Mesendoderm (in vitro differentiated cells): ENCODE data around the gene CARD14.

ENCODE experiments used
- DNase-seq: peaks from one replicate; pipeline ENCODE4 v3.0.0; 2013
- H2AK5ac ChIP-seq: 2 replicates; pipeline ENCODE4 v1.6.1; 2013; ENCODE audit warnings: low read length, inconsistent platforms
- H2BK120ac ChIP-seq: 2 replicates; pipeline ENCODE4 v1.6.1; 2013; ENCODE audit warnings: low read depth, mild to moderate bottlenecking, low read length, moderate library complexity, mixed read lengths
- H2BK15ac ChIP-seq: replicated peaks from 2 replicates; pipeline ENCODE4 v1.6.1; 2013; ENCODE audit warnings: low read depth, mild to moderate bottlenecking, moderate library complexity
- H2BK5ac ChIP-seq: 2 replicates; pipeline ENCODE4 v1.6.1; 2013; ENCODE audit warnings: low read length, inconsistent platforms
- H3K18ac ChIP-seq: 2 replicates; pipeline ENCODE4 v1.6.1; 2013; ENCODE audit warnings: mild to moderate bottlenecking, low read length, mixed read lengths
- H3K23ac ChIP-seq: one replicate; pipeline ENCODE4 v1.6.1; 2013; ENCODE audit warnings: low read length
- H3K27ac ChIP-seq: 2 replicates; pipeline ENCODE4 v1.5.1; 2013; ENCODE audit warnings: low read depth, mild to moderate bottlenecking, inconsistent platforms, low read length, moderate library complexity
- H3K27me3 ChIP-seq: 2 replicates; pipeline ENCODE4 v1.6.1; 2013; ENCODE audit warnings: low read length, control low read depth, mild to moderate bottlenecking, inconsistent platforms; ENCODE audit not compliant: insufficient read depth, poor library complexity
- H3K36me3 ChIP-seq: 2 replicates; pipeline ENCODE4 v1.6.1; 2013; ENCODE audit warnings: low read length, inconsistent platforms; ENCODE audit not compliant: control insufficient read depth, insufficient read depth
- H3K4ac ChIP-seq: one replicate; pipeline ENCODE4 v1.6.1; 2013; ENCODE audit warnings: low read depth, mild to moderate bottlenecking, low read length, moderate library complexity
- H3K4me1 ChIP-seq: 2 replicates; pipeline ENCODE4 v1.6.1; 2013; ENCODE audit warnings: low read depth, low read length, inconsistent platforms; ENCODE audit not compliant: control insufficient read depth
- H3K4me2 ChIP-seq: 2 replicates; pipeline ENCODE4 v1.6.1; 2013; ENCODE audit warnings: low read length
- H3K4me3 ChIP-seq: 2 replicates; pipeline ENCODE4 v1.5.1; 2013; ENCODE audit warnings: mild to moderate bottlenecking, low read length
- H3K56ac ChIP-seq: one replicate; pipeline ENCODE4 v1.6.1; 2013; ENCODE audit warnings: low read length
- H3K79me1 ChIP-seq: 2 replicates; pipeline ENCODE4 v1.6.1; 2013; ENCODE audit warnings: low read length, inconsistent platforms
- H3K79me2 ChIP-seq: 2 replicates; pipeline ENCODE4 v1.6.1; 2013; ENCODE audit warnings: mild to moderate bottlenecking, low read length; ENCODE audit not compliant: control insufficient read depth, insufficient read depth
- H3K9ac ChIP-seq: 2 replicates; pipeline ENCODE4 v1.6.1; 2013; ENCODE audit warnings: low read length, inconsistent platforms
- H4K5ac ChIP-seq: one replicate; pipeline ENCODE4 v1.6.1; 2013; ENCODE audit warnings: low read length
- H4K8ac ChIP-seq: one replicate; pipeline ENCODE4 v1.6.1; 2013; ENCODE audit warnings: low read depth, mild to moderate bottlenecking, control low read depth, low read length, moderate library complexity
- WGBS: extraction: QIAGEN DNeasy Blood & Tissue Kit; methylation state at CpG from one replicate; pipeline ENCODE4 v1.1.7; 2013; ENCODE audit warnings: low lambda C conversion rate, missing lambda C conversion rate; ENCODE audit not compliant: insufficient coverage; ENCODE audit errors: extremely low coverage; 5-methylcytosine and 5-hydroxymethylcytosine counted together

The CARD14 gene

DNA sequence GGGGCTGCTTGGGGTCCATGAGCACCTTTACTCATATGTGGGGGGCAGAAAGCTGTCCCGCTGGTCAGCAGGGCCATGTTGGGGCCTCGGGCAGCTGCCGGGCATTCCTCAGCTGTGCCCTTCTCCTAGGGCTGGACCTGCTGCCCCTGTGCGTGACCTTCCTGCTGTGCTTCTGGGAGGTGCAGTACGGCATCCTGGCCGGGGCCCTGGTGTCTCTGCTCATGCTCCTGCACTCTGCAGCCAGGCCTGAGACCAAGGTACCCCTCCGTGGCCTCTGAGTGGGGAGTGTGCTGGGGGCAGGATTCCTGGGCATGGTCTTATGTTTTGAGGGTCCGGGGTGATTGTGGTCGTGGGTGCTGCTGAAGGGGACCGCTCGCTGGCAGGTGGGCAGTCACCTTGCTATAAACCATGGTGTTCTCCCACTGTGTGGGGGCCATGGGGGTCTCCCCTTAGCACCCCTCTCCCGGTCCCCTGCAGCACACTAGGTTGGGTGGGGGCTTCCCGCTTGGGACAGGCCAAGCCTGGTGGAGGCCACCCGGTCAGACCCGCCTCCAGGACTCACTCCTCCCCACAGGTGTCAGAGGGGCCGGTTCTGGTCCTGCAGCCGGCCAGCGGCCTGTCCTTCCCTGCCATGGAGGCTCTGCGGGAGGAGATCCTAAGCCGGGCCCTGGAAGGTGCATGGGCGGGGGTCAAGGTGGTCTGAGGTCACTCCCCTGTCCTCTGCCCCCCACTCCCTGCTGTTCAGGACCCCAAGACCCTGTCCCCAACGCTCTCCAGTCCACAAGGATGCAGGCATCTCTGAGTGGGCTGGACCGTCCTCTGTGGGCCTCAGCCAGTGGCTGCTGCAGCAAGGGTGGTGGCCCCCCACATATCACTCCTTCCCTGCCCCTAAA, 78.4 kb downstream of the CARD14 start:
- H2AK5ac ChIP-seq = no peak overlapping the region
- no peaks in the 10 kb centered on the region for H3K79me2 ChIP-seq
- H4K5ac ChIP-seq = no peak overlapping the region
- no peak overlapping the region for H4K8ac ChIP-seq
- H3K23ac ChIP-seq = no peak overlapping the region
- H3K9ac ChIP-seq = no peak overlapping the region
- H2BK5ac ChIP-seq = no peak overlapping the region
- no CpG with 5 or more reads among the region's 23 CpGs for WGBS
- no peak overlapping the region for H3K4me2 ChIP-seq
- H3K4me1 ChIP-seq = no peaks in the 10 kb centered on the region
- H2BK15ac ChIP-seq = no peak overlapping the region
- no peaks in the 10 kb centered on the region for H3K79me1 ChIP-seq
- no peak overlapping the region for H3K56ac ChIP-seq
- H3K27me3 ChIP-seq = no peaks in the 10 kb centered on the region
- no peaks in the 10 kb centered on the region for H3K36me3 ChIP-seq
- no peak overlapping the region for H3K4me3 ChIP-seq
- H3K4ac ChIP-seq = no peak overlapping the region
- no peak overlapping the region for H2BK120ac ChIP-seq
- H3K18ac ChIP-seq = no peak overlapping the region
- H3K27ac ChIP-seq = no peak overlapping the region
- no peak for DNase-seq

DNA sequence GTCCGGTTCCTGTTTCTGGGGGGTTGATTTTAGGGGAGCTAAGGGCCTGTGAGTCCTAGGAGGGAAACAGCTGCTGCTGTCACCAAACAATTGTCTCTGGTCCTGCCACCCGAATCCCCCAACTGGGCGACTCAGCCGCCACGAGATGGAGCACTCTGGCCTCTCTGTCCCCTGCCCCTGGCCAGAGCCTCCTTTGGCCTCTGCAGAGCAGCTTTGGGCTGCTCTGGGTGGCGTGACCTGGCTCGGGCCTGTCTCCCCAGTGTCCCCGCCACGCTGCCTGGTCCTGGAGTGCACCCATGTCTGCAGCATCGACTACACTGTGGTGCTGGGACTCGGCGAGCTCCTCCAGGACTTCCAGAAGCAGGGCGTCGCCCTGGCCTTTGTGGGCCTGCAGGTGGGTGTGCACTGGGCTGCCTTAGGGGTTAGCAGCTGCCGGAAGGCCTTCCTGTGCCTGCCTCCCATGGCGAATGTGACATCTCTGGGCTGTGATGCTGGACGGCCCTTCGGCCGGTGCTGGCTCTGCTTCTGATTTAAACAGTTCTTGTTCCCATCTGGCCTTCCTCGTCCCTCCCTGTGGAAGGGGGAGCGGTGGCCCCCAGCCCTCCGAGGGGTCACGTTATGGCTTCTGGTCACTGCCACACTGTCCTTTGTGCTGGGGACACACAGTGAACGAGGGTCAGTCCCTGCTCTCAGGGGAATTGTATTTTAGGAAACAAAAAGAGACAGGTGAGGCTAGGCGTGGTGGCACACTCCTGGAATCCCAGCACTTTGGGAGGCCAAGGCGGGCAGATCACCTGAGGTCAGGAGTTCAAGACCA, 79.3 kb downstream of the CARD14 start:
- WGBS = no CpG with 5 or more reads among the region's 26 CpGs
- Histone ChIP-seq H3K79me1 (no peaks in the 10 kb centered on the region), H3K56ac (no peak overlapping the region), H2BK15ac (no peak overlapping the region), H3K4ac (no peak overlapping the region), H2AK5ac (no peak overlapping the region), H3K27me3 (no peaks in the 10 kb centered on the region), H3K4me3 (no peak overlapping the region), H3K18ac (no peak overlapping the region), H3K27ac (no peak overlapping the region), H3K79me2 (no peaks in the 10 kb centered on the region), H3K4me1 (no peaks in the 10 kb centered on the region), H2BK120ac (no peak overlapping the region), H3K9ac (no peak overlapping the region), H3K23ac (no peak overlapping the region), H2BK5ac (no peak overlapping the region), H4K8ac (no peak overlapping the region), H3K36me3 (no peaks in the 10 kb centered on the region), H3K4me2 (no peak overlapping the region), H4K5ac (no peak overlapping the region)
- DNase-seq = no peak

DNA sequence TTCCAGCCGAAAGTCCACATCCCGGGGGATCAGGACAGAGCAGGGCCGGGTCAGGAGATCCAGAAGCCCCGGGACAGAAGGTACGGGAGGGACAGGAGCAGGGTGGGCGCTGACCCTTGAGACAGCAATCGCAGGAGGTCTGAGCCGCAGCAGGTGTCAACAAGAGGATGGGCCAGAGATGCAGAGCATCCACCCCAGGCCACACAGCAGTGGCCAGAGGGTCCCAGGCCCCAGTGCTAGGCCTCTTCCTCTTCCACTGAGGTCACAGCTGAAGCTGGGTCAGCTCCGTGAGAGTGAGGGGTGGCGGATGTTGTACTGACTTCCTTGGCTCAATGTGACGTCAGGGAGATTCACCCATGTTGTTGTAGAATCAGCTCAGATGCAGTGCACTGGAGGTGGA, 82.1 kb downstream of the CARD14 start:
- H3K27ac ChIP-seq = no peak overlapping the region
- H3K79me2 ChIP-seq = no peaks in the 10 kb centered on the region
- no peak overlapping the region for H2BK15ac ChIP-seq
- no peak overlapping the region for H3K56ac ChIP-seq
- H3K27me3 ChIP-seq = no peaks in the 10 kb centered on the region
- H3K18ac ChIP-seq = no peak overlapping the region
- no peak overlapping the region for H3K4ac ChIP-seq
- peaks cover 3% of the 10 kb centered on the region for H3K4me1 ChIP-seq
- H4K5ac ChIP-seq = no peak overlapping the region
- no peak overlapping the region for H2AK5ac ChIP-seq
- no peak overlapping the region for H3K4me2 ChIP-seq
- H3K23ac ChIP-seq = no peak overlapping the region
- no peaks in the 10 kb centered on the region for H3K79me1 ChIP-seq
- no peaks in the 10 kb centered on the region for H3K36me3 ChIP-seq
- no peak overlapping the region for H2BK5ac ChIP-seq
- DNase-seq = no peak
- H4K8ac ChIP-seq = no peak overlapping the region
- WGBS = no CpG with 5 or more reads among the region's 11 CpGs
- no peak overlapping the region for H2BK120ac ChIP-seq
- H3K9ac ChIP-seq = no peak overlapping the region
- no peak overlapping the region for H3K4me3 ChIP-seq

DNA sequence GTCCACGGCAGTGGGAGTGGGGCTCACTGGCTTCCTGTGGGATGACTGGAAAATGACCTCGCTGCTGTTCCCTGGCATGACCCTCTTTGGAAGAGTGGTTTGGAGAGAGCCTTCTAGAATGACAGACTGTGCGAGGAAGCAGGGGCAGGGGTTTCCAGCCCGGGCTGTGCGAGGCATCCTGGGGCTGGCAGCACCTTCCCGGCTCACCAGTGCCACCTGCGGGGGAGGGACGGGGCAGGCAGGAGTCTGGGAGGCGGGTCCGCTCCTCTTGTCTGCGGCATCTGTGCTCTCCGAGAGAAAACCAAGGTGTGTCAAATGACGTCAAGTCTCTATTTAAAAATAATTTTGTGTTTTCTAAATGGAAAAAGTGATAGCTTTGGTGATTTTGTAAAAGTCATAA, 83.0 kb downstream of the CARD14 start:
- Histone ChIP-seq H3K36me3 (no peaks in the 10 kb centered on the region), H3K27me3 (no peaks in the 10 kb centered on the region), H3K9ac (no peak overlapping the region), H2BK15ac (no peak overlapping the region), H3K79me2 (no peaks in the 10 kb centered on the region), H4K8ac (no peak overlapping the region), H3K4me3 (no peak overlapping the region), H3K18ac (no peak overlapping the region), H4K5ac (no peak overlapping the region), H3K4ac (no peak overlapping the region), H3K79me1 (no peaks in the 10 kb centered on the region), H3K4me1 (peaks cover 3% of the 10 kb centered on the region), H2BK120ac (no peak overlapping the region), H2AK5ac (no peak overlapping the region), H3K27ac (no peak overlapping the region), H3K56ac (no peak overlapping the region), H3K4me2 (no peak overlapping the region), H3K23ac (no peak overlapping the region), H2BK5ac (no peak overlapping the region)
- WGBS = no CpG with 5 or more reads among the region's 13 CpGs
- peak; percentile 65 for DNase-seq

DNA sequence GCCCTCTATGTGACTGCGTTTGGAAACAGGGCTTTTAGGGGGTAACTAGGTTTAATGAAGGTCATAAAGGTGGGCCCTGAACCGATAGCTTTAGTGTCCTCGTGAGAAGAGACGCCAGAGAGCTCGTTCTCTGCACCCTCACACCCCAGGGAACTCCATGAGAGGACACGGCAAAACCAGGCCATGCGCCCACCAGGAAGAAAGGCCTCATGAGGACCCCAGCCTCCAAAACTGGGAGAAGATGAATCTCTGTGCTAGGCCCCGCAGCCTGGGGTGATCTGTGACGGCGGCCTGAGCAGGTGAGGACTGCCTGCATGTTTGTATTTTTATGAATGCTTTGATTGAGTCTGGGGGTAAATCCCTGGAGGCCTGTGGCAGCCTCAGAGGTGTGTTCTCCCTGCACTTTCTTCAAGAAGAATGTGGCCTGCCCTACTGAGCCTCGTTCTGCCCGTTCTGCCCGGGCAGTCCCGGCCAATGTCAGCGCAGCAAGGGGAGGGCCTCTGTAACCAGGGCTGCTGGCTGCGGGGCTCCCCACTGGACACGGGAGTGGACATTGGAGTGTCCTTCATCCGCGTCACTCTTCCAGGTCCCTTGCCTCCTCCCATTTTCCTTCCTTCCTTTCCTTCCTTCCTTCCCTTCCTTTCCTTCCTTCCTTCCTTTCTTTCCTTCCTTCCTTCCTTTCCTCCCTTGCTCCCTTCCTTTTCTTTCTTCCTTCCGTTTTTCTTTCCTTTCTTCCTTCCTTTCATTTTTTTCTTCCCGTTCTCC, 84.0 kb downstream of the CARD14 start:
- WGBS = no CpG with 5 or more reads among the region's 21 CpGs

More for the DNA sequence above, 84.0 kb downstream of the CARD14 start:
- Histone ChIP-seq H3K4me3 (no peak overlapping the region), H3K27ac (no peak overlapping the region), H3K4me1 (peaks cover 4% of the 10 kb centered on the region), H2AK5ac (no peak overlapping the region), H4K5ac (no peak overlapping the region), H2BK120ac (no peak overlapping the region), H3K27me3 (no peaks in the 10 kb centered on the region), H4K8ac (no peak overlapping the region), H2BK15ac (no peak overlapping the region), H3K4ac (no peak overlapping the region), H3K18ac (no peak overlapping the region), H3K56ac (peak overlapping the region; percentile 34), H3K79me1 (no peaks in the 10 kb centered on the region), H3K4me2 (no peak overlapping the region), H3K9ac (no peak overlapping the region), H3K36me3 (no peaks in the 10 kb centered on the region), H2BK5ac (no peak overlapping the region), H3K23ac (no peak overlapping the region), H3K79me2 (no peaks in the 10 kb centered on the region)
- no peak for DNase-seq
